Measurements from ENCODE around the gene RIMKLA.
A peak's percentile ranks its signal among the peaks of the same experiment; 100 is the strongest.

RIMKLA gene

DNA sequence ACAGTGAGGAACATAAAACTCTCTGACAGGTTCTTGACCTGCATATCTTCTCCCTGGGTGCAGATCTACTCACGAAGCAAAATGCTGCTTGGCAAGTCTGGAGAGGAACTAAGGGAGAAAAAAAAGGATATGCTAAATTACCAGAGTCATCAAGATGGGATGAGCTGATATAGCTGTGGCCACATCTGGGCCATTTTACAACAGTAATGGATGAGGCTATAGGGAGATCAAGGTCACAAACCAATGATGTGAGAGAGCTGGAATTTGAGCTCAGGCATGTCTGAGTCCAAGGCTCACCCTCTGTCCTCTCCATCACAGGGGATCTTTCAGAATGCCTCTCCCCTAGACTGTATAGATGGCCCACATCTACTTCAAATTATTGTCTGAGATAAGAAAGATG is 49.0 kb downstream of the RIMKLA start:
- TF ChIP-seq, protein P1, sequence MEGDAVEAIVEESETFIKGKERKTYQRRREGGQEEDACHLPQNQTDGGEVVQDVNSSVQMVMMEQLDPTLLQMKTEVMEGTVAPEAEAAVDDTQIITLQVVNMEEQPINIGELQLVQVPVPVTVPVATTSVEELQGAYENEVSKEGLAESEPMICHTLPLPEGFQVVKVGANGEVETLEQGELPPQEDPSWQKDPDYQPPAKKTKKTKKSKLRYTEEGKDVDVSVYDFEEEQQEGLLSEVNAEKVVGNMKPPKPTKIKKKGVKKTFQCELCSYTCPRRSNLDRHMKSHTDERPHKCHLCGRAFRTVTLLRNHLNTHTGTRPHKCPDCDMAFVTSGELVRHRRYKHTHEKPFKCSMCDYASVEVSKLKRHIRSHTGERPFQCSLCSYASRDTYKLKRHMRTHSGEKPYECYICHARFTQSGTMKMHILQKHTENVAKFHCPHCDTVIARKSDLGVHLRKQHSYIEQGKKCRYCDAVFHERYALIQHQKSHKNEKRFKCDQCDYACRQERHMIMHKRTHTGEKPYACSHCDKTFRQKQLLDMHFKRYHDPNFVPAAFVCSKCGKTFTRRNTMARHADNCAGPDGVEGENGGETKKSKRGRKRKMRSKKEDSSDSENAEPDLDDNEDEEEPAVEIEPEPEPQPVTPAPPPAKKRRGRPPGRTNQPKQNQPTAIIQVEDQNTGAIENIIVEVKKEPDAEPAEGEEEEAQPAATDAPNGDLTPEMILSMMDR (conservative IDR thresholded peaks at IDR 0.05; ENCODE audit: low read depth, low read length): no peak
- no peak for DNase-seq (ENCODE audit: low read depth)
- no peak overlapping the region for H3K4me3 ChIP-seq (ENCODE audit: low read length)

GRCh38 chr1:42430286-42431135 is 49.9 kb downstream of the RIMKLA start:
- TF ChIP-seq, protein P1 (conservative IDR thresholded peaks at IDR 0.05; ENCODE audit: low read depth, low read length): no peak
- H3K4me3 ChIP-seq (ENCODE audit: low read length): no peak overlapping the region

DNA sequence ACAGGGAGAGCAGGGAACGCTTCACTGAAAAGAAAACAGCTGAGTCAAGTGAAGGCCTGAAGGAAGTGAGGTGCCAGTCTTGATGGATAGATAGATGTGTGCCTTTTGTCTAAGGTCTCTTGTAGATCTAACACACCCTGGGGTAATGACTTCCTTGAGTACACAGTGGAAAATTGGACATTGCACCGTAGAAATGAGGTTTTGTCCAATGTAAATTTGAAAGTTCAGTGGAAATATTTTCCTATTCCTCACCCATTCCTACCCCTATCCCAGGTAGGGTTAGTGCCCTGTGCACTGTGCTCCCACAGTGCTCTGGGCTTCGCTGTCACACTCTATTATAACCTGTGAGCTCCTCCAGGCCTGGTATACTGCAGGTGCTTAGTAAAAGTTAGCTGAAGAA is 50.9 kb downstream of the RIMKLA start:
- no peak for DNase-seq (ENCODE audit: low read depth)
- TF ChIP-seq, protein P1 (conservative IDR thresholded peaks at IDR 0.05; ENCODE audit: low read depth, low read length): no peak
- H3K4me3 ChIP-seq (ENCODE audit: low read length): no peak overlapping the region

More at GRCh38 chr1:42430286-42431135, 49.9 kb downstream of the RIMKLA start:
- no peak for DNase-seq (ENCODE audit: low read depth)

DNA sequence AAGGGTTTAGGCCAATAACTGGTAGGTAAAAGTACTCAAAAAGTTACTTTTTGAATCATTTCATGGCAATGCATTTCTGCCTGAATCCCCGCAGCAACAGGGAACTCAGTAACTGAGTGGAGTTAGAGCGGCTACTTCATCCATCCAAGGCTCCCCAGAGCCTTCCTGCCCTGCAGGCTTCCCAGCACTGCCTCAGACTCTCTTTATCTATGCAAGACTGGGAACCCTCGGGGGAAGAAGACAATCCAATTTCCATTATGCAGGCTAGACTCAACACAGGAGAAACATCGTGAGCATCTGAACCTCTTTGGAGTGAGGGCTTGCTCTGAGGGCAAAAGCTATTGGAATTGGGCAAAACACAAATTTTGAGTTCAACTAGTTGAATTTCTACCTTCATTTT is 52.1 kb downstream of the RIMKLA start:
- no peak overlapping the region for H3K4me3 ChIP-seq (ENCODE audit: low read length)
- DNase-seq (ENCODE audit: low read depth): no peak
- TF ChIP-seq, protein P1 (conservative IDR thresholded peaks at IDR 0.05; ENCODE audit: low read depth, low read length): no peak

- TF ChIP-seq, protein P1 (conservative IDR thresholded peaks at IDR 0.05; ENCODE audit: low read depth, low read length): no peak
- no peak overlapping the region for H3K4me3 ChIP-seq (ENCODE audit: low read length)
- DNase-seq (ENCODE audit: low read depth): no peak
These were observed 52.8 kb downstream of the RIMKLA start for GRCh38 chr1:42433369-42433768.

- TF ChIP-seq, protein P1 (conservative IDR thresholded peaks at IDR 0.05; ENCODE audit: low read depth, low read length): no peak
These were observed 53.7 kb downstream of the RIMKLA start for GRCh38 chr1:42434340-42434739.

DNA sequence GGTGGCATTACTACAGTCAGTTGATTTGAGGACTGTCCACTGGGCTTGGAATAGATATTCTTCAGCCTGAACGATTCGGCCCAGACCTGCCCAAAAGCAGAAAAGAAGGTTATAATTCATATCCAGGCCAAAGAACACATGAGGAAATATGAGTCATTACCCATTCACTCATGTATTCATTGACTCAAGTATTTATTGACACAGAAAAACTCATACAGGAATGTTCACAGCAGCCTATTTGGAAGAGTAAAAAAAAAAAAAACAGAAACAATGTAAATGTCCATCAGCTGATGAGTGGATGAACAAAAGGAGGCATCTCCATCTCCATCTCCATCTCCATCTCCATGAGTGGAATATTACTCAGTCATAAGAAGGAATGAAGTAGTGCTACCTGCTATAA is 59.3 kb downstream of the RIMKLA start:
- DNase-seq (ENCODE audit: low read depth): peak; percentile 43
- no peak overlapping the region for H3K4me3 ChIP-seq (ENCODE audit: low read length)
- TF ChIP-seq, protein P1 (conservative IDR thresholded peaks at IDR 0.05; ENCODE audit: low read depth, low read length): no peak

More at GRCh38 chr1:42434340-42434739, 53.7 kb downstream of the RIMKLA start:
- no peak for DNase-seq (ENCODE audit: low read depth)
- no peak overlapping the region for H3K4me3 ChIP-seq (ENCODE audit: low read length)

Measured in retinal pigment epithelial cell (primary cell).